NCI-H510A treated with DMSO at 0.1 percent for 48 hours (cell line): ENCODE measurements around the gene PCGF1.
A peak's percentile ranks its signal among the peaks of the same experiment; 100 is the strongest.

Source experiments
- DNase-seq: peaks from one replicate; lab custom pipeline; 2025; lab: John Stamatoyannopoulos, UW

Gene PCGF1

GRCh38 chr2:74515271-74515980 is 7.9 kb upstream of the PCGF1 start:
- no peak for DNase-seq

DNA sequence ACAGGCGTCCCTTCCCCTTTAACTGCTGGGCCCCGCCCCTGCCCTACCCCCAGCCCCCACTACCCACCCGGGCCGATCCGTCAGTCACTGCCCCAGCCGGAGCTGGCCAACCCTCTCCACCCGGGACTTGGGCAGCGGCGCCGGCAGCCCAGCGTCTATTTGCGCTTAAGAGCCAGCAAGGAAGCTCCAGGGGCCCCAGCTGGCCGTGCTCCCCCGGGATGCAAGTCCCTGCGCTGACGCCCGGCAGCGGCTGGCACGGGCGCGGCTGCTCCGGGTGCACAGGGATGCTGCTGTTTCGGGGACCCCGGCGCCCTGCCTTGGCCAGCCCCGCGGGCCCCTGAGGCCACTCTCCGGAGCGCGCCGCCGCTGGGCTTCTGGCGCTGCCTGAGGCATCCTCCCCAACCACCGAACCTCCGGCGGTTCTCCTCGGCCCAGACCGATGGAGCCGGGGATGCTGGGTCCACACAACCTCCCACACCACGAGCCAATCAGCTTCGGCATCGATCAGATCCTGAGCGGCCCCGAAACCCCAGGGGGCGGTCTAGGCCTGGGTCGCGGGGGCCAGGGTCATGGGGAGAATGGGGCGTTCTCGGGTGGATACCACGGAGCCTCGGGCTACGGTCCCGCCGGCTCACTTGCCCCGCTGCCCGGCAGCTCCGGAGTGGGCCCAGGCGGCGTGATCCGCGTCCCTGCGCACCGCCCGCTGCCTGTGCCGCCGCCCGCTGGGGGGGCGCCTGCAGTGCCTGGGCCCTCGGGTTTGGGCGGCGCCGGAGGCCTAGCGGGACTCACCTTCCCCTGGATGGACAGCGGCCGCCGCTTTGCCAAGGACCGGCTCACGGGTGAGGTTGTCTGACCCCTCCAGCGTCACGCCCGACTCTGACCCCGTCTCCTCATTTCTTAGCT is 7.1 kb upstream of the PCGF1 start, which contains the start of gene TLX2:
Gene TLX2, plus strand, starts transcription at position 83 of the 903 bp plus-strand sequence. Its CDS starts 357 bp downstream, at position 440.
- DNase-seq, result no peak

GRCh38 chr2:74513605-74514367 is 6.3 kb upstream of the PCGF1 start:
- DNase-seq, result peak; percentile 18

- DNase-seq, result no peak
Measured at GRCh38 chr2:74512744-74513604, 5.5 kb upstream of the PCGF1 start.

GRCh38 chr2:74511104-74511989 is 3.9 kb upstream of the PCGF1 start:
- no peak for DNase-seq

- no peak for DNase-seq
Measured at GRCh38 chr2:74510272-74510671, 2.8 kb upstream of the PCGF1 start.

DNA sequence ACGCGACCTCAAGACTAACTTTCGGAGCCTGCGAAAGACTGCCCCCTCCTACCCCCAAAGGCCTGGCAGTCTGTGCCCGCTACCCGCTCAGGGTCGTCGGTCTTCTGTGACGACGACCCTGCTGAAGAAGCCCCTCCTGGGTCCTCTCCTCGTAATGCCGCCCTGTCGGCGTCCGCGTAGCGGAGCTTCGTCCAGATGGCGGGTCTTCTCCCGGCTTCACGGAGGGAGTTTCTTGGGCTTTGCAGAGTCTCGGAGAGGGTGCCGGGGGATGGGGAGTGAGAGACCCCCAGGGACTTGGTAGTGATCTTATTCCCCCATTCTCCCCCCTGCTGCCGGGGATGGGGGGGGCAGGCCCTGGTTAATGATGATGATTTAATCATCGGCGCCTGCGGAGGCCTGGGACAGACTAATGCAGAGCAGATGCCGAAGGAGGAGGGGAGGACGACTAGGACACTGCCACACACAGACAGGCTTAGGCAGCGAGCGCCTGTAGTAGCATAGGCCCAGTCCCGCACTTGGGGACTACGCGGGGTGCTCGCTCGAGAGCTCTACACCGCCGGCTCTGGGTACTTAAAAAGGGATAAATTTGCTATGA is 528 bp upstream of the PCGF1 start:
- no peak for DNase-seq

GRCh38 chr2:74505448-74506246 is 1.8 kb downstream of the PCGF1 start:
- no peak for DNase-seq

- no peak for DNase-seq
Measured at GRCh38 chr2:74504591-74504990, 2.9 kb downstream of the PCGF1 start.

DNA sequence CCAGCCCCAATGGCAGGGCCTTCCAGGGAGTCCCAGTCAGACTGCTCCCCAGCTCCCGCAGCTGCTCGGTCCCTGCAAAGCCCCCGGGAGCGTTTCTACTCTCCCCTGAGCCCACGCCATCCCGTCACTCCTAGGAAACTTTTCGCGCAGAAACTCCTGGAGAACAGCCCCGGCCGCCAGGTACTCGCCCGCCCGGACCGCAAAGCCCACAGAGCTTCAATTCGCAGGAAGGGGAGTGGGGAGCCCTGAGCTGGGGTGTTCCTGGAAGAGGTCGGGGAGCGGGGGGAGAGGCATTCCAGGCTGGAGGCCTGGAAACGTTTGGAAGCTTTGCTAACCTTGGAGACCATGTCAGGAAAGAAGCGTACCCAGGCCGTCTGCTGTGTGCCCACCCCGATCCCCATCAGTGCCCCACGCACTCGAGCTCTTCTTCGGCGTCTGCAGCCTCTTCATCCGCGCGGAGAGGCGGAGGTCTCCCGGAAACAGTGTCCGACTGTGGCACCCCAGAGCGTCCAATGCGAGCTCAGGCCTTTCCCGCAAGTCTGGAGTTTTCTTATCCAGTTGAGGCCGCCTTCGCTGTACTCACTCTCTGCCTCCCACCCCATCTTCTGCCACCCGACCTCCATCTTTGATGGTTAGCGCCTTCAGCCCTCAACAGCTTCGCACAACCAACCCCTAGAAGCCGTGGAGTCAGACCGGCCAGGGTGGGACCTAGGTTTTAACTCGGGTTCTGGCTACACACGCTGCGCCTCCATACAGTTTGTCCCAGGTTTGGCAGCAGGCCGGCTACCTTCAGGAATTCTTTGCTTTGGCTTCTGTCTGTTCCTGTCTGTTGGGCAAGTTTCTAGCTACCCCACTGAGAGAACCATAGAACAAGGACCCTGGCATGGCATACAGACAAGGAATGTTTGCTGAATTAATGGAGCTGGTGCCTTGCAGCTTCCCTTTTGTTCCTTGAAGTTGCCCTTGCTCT is 3.7 kb downstream of the PCGF1 start:
- no peak for DNase-seq

DNA sequence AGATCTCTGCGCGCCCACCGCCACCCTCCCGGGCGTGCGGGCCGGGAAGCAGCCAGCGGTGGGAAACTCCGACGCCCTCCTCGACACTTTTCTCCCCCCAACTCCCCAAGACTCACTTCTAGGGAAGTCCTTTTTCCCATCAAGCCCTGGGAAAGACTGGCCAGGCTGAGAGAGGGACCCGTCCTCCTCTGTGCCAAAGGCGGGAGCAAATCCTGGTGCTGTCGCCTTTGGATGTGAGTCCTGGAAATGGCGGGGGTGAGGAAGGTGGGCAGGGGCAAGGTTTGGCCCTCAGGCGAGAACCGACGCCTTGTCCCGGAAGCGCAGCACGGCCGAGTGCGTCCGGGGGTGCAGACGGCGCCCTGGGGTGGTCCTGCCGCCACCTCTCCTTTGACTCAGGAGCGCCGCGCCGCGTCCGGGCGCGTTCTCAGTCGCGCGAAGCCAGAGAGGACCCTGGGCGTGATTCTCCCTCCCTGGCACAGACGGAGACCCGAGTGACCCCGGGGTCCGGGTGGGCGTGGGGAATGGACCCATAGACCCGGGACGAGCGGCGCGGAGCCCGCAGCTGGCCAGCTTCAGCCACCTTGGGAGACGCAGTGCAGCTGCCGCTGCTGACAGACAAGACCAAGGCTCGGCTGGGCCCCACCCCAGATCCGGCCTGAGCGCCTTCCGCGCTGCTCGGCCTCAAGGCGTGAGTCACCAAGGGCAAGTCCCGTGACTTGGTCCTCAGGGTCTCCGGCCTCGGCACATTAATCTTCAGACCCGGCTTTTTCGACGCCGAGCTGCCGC is 4.6 kb downstream of the PCGF1 start:
- no peak for DNase-seq

DNA sequence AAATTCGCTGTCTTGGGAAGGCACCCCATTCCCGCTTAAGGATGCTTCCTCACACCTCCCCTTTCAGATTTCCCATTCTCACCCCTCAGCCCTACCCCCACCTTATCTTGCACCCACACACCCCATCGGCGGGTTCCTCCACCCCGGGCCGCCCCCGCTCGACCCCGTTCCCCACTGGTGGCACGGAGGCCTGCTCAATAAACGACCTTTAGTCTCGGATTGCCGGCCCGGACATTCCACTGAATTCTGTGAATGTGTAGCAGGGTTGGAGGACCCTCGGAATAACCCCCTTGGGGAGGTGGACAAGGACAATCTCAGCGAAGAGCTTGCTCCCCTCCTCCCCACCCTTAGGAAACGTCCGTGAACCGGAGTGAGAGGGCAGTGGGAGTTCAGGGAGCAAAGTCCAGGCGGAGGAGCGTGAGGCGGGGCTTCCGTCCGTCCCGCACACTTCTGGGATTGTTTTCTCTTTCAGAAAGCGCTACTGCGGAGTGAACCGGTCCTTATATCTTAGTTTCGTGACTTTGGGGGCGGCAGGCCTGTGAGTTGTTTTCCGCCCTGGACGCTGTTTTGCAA is 5.3 kb downstream of the PCGF1 start:
- no peak for DNase-seq

- DNase-seq, result no peak
Measured at GRCh38 chr2:74501335-74502071, 6.0 kb downstream of the PCGF1 start.

GRCh38 chr2:74500578-74500946 is 6.9 kb downstream of the PCGF1 start:
- no peak for DNase-seq

DNA sequence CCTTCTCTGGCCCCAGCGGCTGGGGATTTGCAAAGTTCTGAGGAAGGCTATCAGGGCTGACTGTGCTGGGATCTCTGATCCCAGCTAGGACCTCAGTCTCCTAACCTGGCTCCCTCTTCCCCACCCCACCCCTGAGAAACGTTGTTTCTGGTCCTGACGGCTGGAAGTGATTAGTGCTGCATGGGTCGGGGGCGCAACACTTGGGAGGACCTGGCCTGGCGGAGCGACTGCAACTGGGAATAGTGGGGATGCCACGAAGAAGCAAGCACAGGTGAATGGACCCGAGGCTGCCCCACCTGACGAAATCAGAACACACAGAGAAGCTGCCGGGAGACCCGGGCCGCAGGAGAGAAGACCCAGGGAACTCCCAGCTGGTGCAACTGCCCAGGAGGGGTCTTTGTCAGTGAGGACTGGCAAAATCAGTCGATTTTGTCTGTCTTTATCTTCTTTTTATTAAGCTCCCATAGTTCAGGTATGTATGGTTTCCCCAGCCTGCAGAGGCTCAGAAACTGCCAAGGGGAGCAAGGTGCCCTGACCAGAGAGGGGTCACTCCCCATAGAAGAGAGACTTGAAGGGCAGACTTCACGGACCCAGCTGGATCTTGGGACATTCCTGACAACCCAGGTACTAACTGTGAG is 7.4 kb downstream of the PCGF1 start:
- DNase-seq, result no peak
